Calu3 (cell line): ENCODE results near the gene MACROD2. TPM values are rescaled to one million over a fixed set of nuclear protein-coding genes. Genes with fewer than 3 reads are reported as not detected.

Experiments used
- BruUV-seq: library from RNA; stranded (reverse); fragments of 400-500 nt; replicated peaks from 2 replicates; lab custom pipeline; 2021; lab: Mats Ljungman, UMichigan
- CTCF ChIA-PET: fragments of 300-600 bp; sonication (Branson Sonifier 250); formaldehyde crosslinking; loops from one replicate; lab custom pipeline; 2022; ENCODE audit warnings: antibody characterized with exemption; lab: Charles Lee
- DNase-seq: peaks from one replicate; pipeline ENCODE4 v3.0.0; 2022
- H3K27ac Mint-ChIP-seq: one replicate; pipeline ENCODE4 v1.8.0; 2022; ENCODE audit warnings: mixed read lengths; ENCODE audit not compliant: unreplicated experiment
- H3K27me3 Mint-ChIP-seq: one replicate; pipeline ENCODE4 v1.8.0; 2022; ENCODE audit warnings: mixed read lengths; ENCODE audit not compliant: unreplicated experiment
- H3K36me3 Mint-ChIP-seq: one replicate; pipeline ENCODE4 v1.8.0; 2022; ENCODE audit warnings: mild to moderate bottlenecking, moderate library complexity, mixed read lengths; ENCODE audit not compliant: insufficient read depth, unreplicated experiment
- H3K4me1 Mint-ChIP-seq: one replicate; pipeline ENCODE4 v1.8.0; 2022; ENCODE audit warnings: mild to moderate bottlenecking, low read depth, mixed read lengths; ENCODE audit not compliant: unreplicated experiment
- H3K4me3 Mint-ChIP-seq: one replicate; pipeline ENCODE4 v1.8.0; 2022; ENCODE audit warnings: mild to moderate bottlenecking, low read depth, moderate library complexity, mixed read lengths; ENCODE audit not compliant: unreplicated experiment
- H3K9me3 Mint-ChIP-seq: one replicate; pipeline ENCODE4 v1.8.0; 2022; ENCODE audit warnings: low read depth, mixed read lengths; ENCODE audit not compliant: unreplicated experiment
- CTCF ChIP-seq: fragments of 200-600 bp; IDR thresholded peaks from one replicate; pipeline ENCODE4 v1.8.0; 2022; ENCODE audit warnings: antibody characterized with exemption; ENCODE audit not compliant: unreplicated experiment
- intact Hi-C: fragments of 100-400 bp; cut with micrococcal nuclease; formaldehyde crosslinking; loops from one replicate; pipeline ENCODE4 v1.10.0; 2022; ENCODE audit not compliant: unreplicated experiment
- total RNA-seq: library from RNA; stranded (reverse); gene quantifications from 2 replicates; pipeline ENCODE4 v1.2.3, GENCODE V29; 2022

The MACROD2 gene
- total RNA-seq, 1 experiment from 2014 or later: 29.4 TPM

GRCh38 chr20:15342991-15343523 lies 1347.7 kb downstream of the MACROD2 start:
- no peaks in the 10 kb centered on the region for H3K36me3 Mint-ChIP-seq
- no TSS peak for BruUV-seq
- no peak overlapping the region for H3K4me3 Mint-ChIP-seq
- peaks cover under 1% of the 10 kb centered on the region for H3K9me3 Mint-ChIP-seq
- intact Hi-C loops: no loop called here
- DNase-seq: no peak
- H3K27ac Mint-ChIP-seq: no peak overlapping the region
- no peak for TF ChIP-seq CTCF
- CTCF ChIA-PET: no interaction called here
- H3K4me1 Mint-ChIP-seq: no peaks in the 10 kb centered on the region
- no peaks in the 10 kb centered on the region for H3K27me3 Mint-ChIP-seq

- no peak for TF ChIP-seq CTCF
- no TSS peak for BruUV-seq
- CTCF ChIA-PET: no interaction called here
- intact Hi-C loops: no loop called here
- no peak for DNase-seq
- no peak overlapping the region for H3K27ac Mint-ChIP-seq
- H3K9me3 Mint-ChIP-seq: peaks cover 3% of the 10 kb centered on the region
- H3K27me3 Mint-ChIP-seq: no peaks in the 10 kb centered on the region
- H3K4me1 Mint-ChIP-seq: no peaks in the 10 kb centered on the region
- H3K4me3 Mint-ChIP-seq: no peak overlapping the region
- no peaks in the 10 kb centered on the region for H3K36me3 Mint-ChIP-seq
Measured at GRCh38 chr20:15345287-15345686, 1350.0 kb downstream of the MACROD2 start.

GRCh38 chr20:15346657-15347280 lies 1351.5 kb downstream of the MACROD2 start:
- Mint-ChIP-seq H3K4me3 (no peak overlapping the region), H3K27ac (no peak overlapping the region), H3K4me1 (no peaks in the 10 kb centered on the region), H3K27me3 (no peaks in the 10 kb centered on the region), H3K36me3 (no peaks in the 10 kb centered on the region), H3K9me3 (peaks cover 3% of the 10 kb centered on the region)
- intact Hi-C loops: no loop called here
- no TSS peak for BruUV-seq
- no peak for TF ChIP-seq CTCF
- no peak for DNase-seq
- CTCF ChIA-PET: no interaction called here

GRCh38 chr20:15359056-15359455 lies 1363.7 kb downstream of the MACROD2 start:
- Mint-ChIP-seq H3K4me3 (no peak overlapping the region), H3K4me1 (no peaks in the 10 kb centered on the region), H3K27ac (no peak overlapping the region), H3K9me3 (no peaks in the 10 kb centered on the region), H3K27me3 (no peaks in the 10 kb centered on the region), H3K36me3 (no peaks in the 10 kb centered on the region)
- intact Hi-C loops: no loop called here
- DNase-seq: no peak
- BruUV-seq: no TSS peak
- CTCF ChIA-PET: no interaction called here
- TF ChIP-seq CTCF: no peak
